ENCODE measurements around the gene RECQL5. TPM values are rescaled to one million over a fixed set of nuclear protein-coding genes. Genes with fewer than 3 reads are reported as not detected.
A peak's percentile ranks its signal among the peaks of the same experiment; 100 is the strongest.

Gene RECQL5
- 10 to 100 TPM; 25.1 to 82.8 (median 34.0) TPM for total RNA-seq

DNA sequence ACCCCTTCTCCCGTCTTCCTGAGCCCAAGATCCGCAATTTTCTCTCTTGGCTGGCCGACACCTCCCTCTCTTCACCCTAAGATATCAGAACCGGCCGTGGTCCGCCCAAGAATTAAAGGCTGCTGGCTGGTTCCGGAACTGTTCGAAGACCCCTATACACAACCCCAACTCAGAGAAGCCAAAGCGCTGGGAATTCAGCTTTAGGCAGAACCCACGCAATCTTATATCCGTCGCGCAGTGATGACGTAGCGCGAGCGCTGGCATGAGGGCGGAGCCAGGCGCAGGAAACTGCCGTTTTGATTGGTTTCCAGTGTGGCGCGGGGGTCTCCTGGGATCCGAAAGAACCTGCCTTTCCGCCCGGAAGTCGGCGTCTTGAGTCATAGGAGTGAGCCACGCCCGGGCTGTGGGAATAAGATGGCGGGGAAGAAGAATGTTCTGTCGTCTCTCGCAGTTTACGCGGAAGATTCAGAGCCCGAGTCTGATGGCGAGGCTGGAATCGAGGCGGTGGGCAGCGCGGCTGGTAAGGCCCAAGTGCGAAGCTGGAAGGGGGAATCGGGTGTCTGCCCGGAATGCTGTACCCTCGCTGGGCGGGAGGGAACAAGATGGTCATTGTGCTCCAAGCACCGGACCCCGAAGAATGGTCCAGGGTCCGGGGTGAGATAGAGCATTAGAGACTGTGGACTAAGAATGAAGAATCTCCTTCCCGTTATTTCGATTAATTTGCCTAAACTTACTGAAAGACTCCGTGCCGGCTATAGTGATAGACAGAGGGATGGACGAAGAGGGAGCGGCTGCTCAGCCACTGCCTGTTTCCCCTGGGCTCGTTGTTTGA, at the start of gene RECQL5, which contains the start of gene SAP30BP:
Gene RECQL5 (minus strand): TSS at position 196 of the 832 bp plus-strand sequence. CDS start 597 bp downstream, outside the sequence.
Gene SAP30BP (plus strand): TSS at position 380 of the 832 bp plus-strand sequence. CDS start 35 bp downstream, at position 415.
- TF ChIP-seq, protein P1, sequence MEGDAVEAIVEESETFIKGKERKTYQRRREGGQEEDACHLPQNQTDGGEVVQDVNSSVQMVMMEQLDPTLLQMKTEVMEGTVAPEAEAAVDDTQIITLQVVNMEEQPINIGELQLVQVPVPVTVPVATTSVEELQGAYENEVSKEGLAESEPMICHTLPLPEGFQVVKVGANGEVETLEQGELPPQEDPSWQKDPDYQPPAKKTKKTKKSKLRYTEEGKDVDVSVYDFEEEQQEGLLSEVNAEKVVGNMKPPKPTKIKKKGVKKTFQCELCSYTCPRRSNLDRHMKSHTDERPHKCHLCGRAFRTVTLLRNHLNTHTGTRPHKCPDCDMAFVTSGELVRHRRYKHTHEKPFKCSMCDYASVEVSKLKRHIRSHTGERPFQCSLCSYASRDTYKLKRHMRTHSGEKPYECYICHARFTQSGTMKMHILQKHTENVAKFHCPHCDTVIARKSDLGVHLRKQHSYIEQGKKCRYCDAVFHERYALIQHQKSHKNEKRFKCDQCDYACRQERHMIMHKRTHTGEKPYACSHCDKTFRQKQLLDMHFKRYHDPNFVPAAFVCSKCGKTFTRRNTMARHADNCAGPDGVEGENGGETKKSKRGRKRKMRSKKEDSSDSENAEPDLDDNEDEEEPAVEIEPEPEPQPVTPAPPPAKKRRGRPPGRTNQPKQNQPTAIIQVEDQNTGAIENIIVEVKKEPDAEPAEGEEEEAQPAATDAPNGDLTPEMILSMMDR (IDR thresholded peaks at IDR 0.05): peak in 1 of 6 experiments; percentile 46
- peak in 3 of 4 donors; percentile 76 to 82 (median 78) for TF ChIP-seq POLR2A (IDR thresholded peaks at IDR 0.05)
- H3K36me3 ChIP-seq: peaks cover 0 to 61% (median 27%) of the 10 kb centered on the region in 3 donors
- H3K9me3 ChIP-seq: no peaks in the 10 kb centered on the region
- H3K27ac ChIP-seq: peak within 1 kb of the TSS; percentile 90 to 95 (median 94)
- intact Hi-C loops (cut with DNase I): no loop called here
- no peaks in the 10 kb centered on the region for H3K27me3 ChIP-seq
- H3K4me1 ChIP-seq: peaks cover 9 to 50% (median 16%) of the 10 kb centered on the region in 3 donors
- DNase-seq: peak; percentile 93
- 0 to 1% methylated on average over 34 to 48 of the region's 55 CpGs for WGBS, 2 donors
- peak within 1 kb of the TSS; percentile 76 to 92 (median 88) for H3K4me3 ChIP-seq

DNA sequence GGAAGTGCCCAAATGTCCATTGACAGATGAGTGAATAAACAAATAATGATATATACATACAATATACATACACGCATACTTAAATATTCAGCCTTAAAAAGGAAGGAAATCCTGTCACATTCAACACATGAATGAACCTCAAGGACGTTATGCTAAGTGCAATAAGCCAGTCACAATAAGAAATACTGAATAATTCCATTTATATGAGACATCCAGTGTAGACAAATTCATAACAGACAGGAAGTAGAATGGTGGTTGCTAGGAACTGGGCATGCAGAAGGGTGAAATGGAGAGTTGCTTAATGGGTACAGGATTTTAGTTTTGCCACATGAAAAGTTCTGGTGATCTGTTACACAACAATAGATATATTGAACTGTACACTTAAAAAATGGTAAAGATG, 45.5 kb upstream of the RECQL5 start:
- DNase-seq: no peak
- Histone ChIP-seq H3K27ac (no peak overlapping the region), H3K9me3 (no peaks in the 10 kb centered on the region), H3K36me3 (peaks cover 0 to 17% (median 0%) of the 10 kb centered on the region in 3 donors), H3K4me3 (no peak overlapping the region), H3K4me1 (peaks cover 3 to 8% (median 6%) of the 10 kb centered on the region in 3 donors), H3K27me3 (peaks cover 0 to 37% (median 0%) of the 10 kb centered on the region in 4 donors)
- WGBS, 2 donors: 52 to 56% methylated on average over 2 of the region's 2 CpGs
- TF ChIP-seq POLR2A (IDR thresholded peaks at IDR 0.05): no peak
- TF ChIP-seq, protein P1 (IDR thresholded peaks at IDR 0.05): no peak
- intact Hi-C loops (cut with DNase I): no loop called here

DNA sequence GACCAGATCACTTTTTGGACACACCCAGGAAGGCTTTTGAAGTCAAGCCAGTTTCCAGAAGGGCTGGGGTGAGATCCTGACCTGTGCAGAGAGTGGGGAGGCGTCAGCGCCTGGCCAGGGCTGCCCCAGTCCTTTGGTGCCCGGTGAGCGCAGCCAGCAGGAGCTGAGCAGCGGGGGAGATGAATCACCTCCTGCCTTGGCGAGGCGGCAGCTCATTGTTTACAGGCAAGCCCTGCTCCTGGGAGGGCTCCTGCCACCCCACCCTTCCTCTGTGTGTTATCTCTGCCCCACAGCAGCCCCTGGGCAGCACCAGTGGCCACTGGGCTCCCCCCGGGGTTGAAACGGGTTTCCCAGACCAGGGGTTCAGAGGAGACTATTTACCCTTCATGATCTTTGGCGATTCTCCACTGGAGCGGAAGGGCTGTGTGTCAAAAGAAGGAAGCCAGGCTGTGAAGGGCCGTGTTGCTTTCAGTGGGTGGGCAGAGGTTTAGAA, 40.2 kb upstream of the RECQL5 start:
- Histone ChIP-seq H3K27me3 (no peaks in the 10 kb centered on the region), H3K36me3 (peaks cover 38 to 70% (median 39%) of the 10 kb centered on the region in 3 donors), H3K4me3 (no peak overlapping the region), H3K27ac (peak overlapping the region; percentile 2 to 82 (median 62)), H3K9me3 (no peaks in the 10 kb centered on the region), H3K4me1 (peaks cover 11 to 37% (median 21%) of the 10 kb centered on the region in 3 donors)
- DNase-seq: no peak
- WGBS, 2 donors: 17 to 44% methylated on average over 2 to 3 of the region's 12 CpGs
- intact Hi-C loops (cut with DNase I): no loop called here
- no peak for TF ChIP-seq POLR2A (IDR thresholded peaks at IDR 0.05)
- TF ChIP-seq, protein P1 (IDR thresholded peaks at IDR 0.05): no peak

DNA sequence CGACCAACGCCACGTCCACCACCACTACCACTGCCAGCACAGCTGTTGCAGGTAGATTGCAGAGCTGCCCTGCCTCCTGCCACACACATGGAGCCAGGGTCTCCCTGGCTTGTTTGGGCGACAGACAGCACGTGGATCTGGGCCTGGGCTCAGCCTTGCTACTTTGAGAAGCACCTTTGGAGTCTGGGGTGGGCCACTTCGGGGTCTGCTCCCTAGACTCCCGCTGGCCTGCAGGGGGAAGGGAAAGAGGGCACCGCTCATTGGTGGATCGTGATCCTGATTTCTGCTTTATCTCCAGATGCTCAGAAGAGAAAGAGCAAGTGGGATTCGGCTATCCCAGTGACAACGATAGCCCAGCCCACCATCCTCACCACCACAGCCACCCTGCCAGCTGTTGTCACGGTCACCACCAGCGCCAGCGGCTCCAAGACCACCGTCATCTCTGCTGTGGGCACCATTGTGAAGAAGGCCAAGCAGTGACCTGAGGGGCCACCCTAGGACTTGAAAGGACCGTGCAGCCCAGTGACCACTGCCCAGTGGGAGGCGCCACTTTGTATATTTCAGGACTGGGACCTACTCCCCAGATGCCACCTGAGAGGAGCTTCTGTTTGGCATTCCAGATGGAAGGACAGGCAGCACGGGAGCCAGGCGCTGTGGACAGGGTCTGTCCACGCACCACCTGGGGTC, 39.2 kb upstream of the RECQL5 start:
- Histone ChIP-seq H3K4me3 (no peak overlapping the region), H3K27me3 (no peaks in the 10 kb centered on the region), H3K4me1 (peaks cover 15 to 46% (median 27%) of the 10 kb centered on the region in 3 donors), H3K27ac (peak overlapping the region; percentile 2 to 82 (median 62)), H3K36me3 (peaks cover 38 to 79% (median 39%) of the 10 kb centered on the region in 3 donors), H3K9me3 (no peaks in the 10 kb centered on the region)
- 69 to 93% methylated on average over 3 to 7 of the region's 20 CpGs for WGBS, 2 donors
- intact Hi-C loops (cut with DNase I): no loop called here
- no peak for TF ChIP-seq POLR2A (IDR thresholded peaks at IDR 0.05)
- TF ChIP-seq, protein P1 (IDR thresholded peaks at IDR 0.05): no peak
- DNase-seq: no peak
